Measurements from ENCODE around the gene NADK2. TPM values are rescaled to one million over a fixed set of nuclear protein-coding genes. Genes with fewer than 3 reads are reported as not detected.
"Not testable (repeated sequence)": the region's sequence is repeated elsewhere in the genome, so short reads cannot be mapped to it uniquely, and the experiment has no call there.

Gene NADK2
- total RNA-seq: 10 to 100 TPM; 27.1 to 42.2 TPM
- polyA plus RNA-seq (ENCODE audit: insufficient read depth, low read depth, low replicate concordance): 55.1 TPM
- long read RNA-seq, donor 1, transcript NADK2-202 (12 exons, 2,243 nt): major isoform, 13 of 14 reads
- long read RNA-seq, donor 1, partial matches to known transcripts: 0 of 14 reads
- long read RNA-seq, donor 1, other reads (novel, unspliced or antisense): 0 of 14 reads
- long read RNA-seq, donor 2, transcript NADK2-202 (12 exons, 2,243 nt): major isoform, 8 of 8 reads
- long read RNA-seq, donor 2, partial matches to known transcripts: 0 of 8 reads
- long read RNA-seq, donor 2, other reads (novel, unspliced or antisense): 0 of 8 reads

- Histone ChIP-seq H3K36me3 (ENCODE audit: low read depth, missing control alignments) (no peaks in the 10 kb centered on the region), H3K4me1 (peaks cover 34% of the 10 kb centered on the region), H3K4me3 (peak within 1 kb of the TSS; percentile 88 to 99), H3K27me3 (no peaks in the 10 kb centered on the region), H3K9me3 (no peaks in the 10 kb centered on the region), H3K27ac (peak within 1 kb of the TSS; percentile 99 to 100)
- intact Hi-C loops (cut with DNase I; ENCODE audit: low total_unique reads): loop anchor here (5.0 kb wide), 1 partner anchor 60 kb away; the partner anchor contains the start of gene RANBP3L
- peak; percentile 96 for DNase-seq
- 0 to 1% methylated on average over 18 to 60 of the region's 100 CpGs for WGBS, 2 donors
- TF ChIP-seq CTCF (IDR thresholded peaks at IDR 0.05) (peak; percentile 64 to 83 (median 80)), POLR2A (IDR thresholded peaks at IDR 0.05) (peak; percentile 23)
Observed at GRCh38 chr5:36241631-36242533, at the start of gene NADK2. Gene NADK2 (minus strand): TSS chr5:36241925. CDS start chr5:36241798, 127 bp downstream.

GRCh38 chr5:36285837-36286615 is 44.3 kb upstream of the NADK2 start:
- no peak for DNase-seq
- Histone ChIP-seq H3K27ac (no peak overlapping the region), H3K4me3 (no peak overlapping the region), H3K4me1 (peaks cover 16% of the 10 kb centered on the region), H3K27me3 (no peaks in the 10 kb centered on the region), H3K9me3 (no peaks in the 10 kb centered on the region), H3K36me3 (ENCODE audit: low read depth, missing control alignments) (no peaks in the 10 kb centered on the region)
- intact Hi-C loops (cut with DNase I; ENCODE audit: low total_unique reads): no loop called here
- 59 to 73% methylated on average over 2 of the region's 2 CpGs for WGBS, 2 donors
- TF ChIP-seq POLR2A (IDR thresholded peaks at IDR 0.05): no peak

GRCh38 chr5:36283775-36284174 is 42.0 kb upstream of the NADK2 start:
- DNase-seq; intact Hi-C loops (cut with DNase I; ENCODE audit: low total_unique reads); H3K36me3 ChIP-seq (ENCODE audit: low read depth, missing control alignments); H3K4me3 ChIP-seq; H3K27me3 ChIP-seq; H3K27ac ChIP-seq; H3K9me3 ChIP-seq: not testable (repeated sequence)
- WGBS, 2 donors: 87 to 92% methylated on average over 3 of the region's 3 CpGs
- peaks cover 25% of the 10 kb centered on the region for H3K4me1 ChIP-seq

- no peak for TF ChIP-seq POLR2A (IDR thresholded peaks at IDR 0.05)
- no peak for TF ChIP-seq CTCF (IDR thresholded peaks at IDR 0.05)
- intact Hi-C loops (cut with DNase I; ENCODE audit: low total_unique reads): no loop called here
- 56 to 88% methylated on average over 2 of the region's 2 CpGs for WGBS, 2 donors
Observed at GRCh38 chr5:36281626-36282025, 39.9 kb upstream of the NADK2 start.

GRCh38 chr5:36279054-36279698 is 37.5 kb upstream of the NADK2 start:
- peak overlapping the region; percentile 31 to 82 for H3K27ac ChIP-seq
- TF ChIP-seq POLR2A (IDR thresholded peaks at IDR 0.05): no peak
- TF ChIP-seq CTCF (IDR thresholded peaks at IDR 0.05): no peak
- H3K4me3 ChIP-seq: no peak overlapping the region
- peaks cover 57% of the 10 kb centered on the region for H3K4me1 ChIP-seq
- H3K9me3 ChIP-seq: no peaks in the 10 kb centered on the region
- intact Hi-C loops (cut with DNase I; ENCODE audit: low total_unique reads): no loop called here
- DNase-seq: peak; percentile 66
- H3K27me3 ChIP-seq: no peaks in the 10 kb centered on the region
- WGBS, 2 donors: 12 to 20% methylated on average over 3 of the region's 3 CpGs
- no peaks in the 10 kb centered on the region for H3K36me3 ChIP-seq (ENCODE audit: low read depth, missing control alignments)

More at GRCh38 chr5:36281626-36282025, 39.9 kb upstream of the NADK2 start:
- Histone ChIP-seq H3K27ac (peak overlapping the region; percentile 6 to 74), H3K4me1 (peaks cover 42% of the 10 kb centered on the region), H3K36me3 (ENCODE audit: low read depth, missing control alignments) (no peaks in the 10 kb centered on the region), H3K4me3 (no peak overlapping the region), H3K27me3 (no peaks in the 10 kb centered on the region), H3K9me3 (no peaks in the 10 kb centered on the region)
- no peak for DNase-seq
